HepG2 (cell line): ENCODE data around the gene BSG. TPM values are rescaled to one million over a fixed set of nuclear protein-coding genes. Genes with fewer than 3 reads are reported as not detected.

Experiments
- CENPT ChIP-seq: sonication (generic); formaldehyde crosslinking; IDR thresholded peaks from 2 replicates; pipeline ENCODE4 v1.8.0; 2022; ENCODE audit warnings: low read depth, mild to moderate bottlenecking, moderate library complexity, missing genetic modification reagents
- ELK4 ChIP-seq: sonication (generic); formaldehyde crosslinking; IDR thresholded peaks from 2 replicates; pipeline ENCODE4 v1.9.0; 2021; ENCODE audit warnings: missing genetic modification reagents, borderline replicate concordance
- ERF ChIP-seq: IDR thresholded peaks from 2 replicates; pipeline ENCODE4 v1.6.1; 2018; ENCODE audit warnings: missing biosample characterization, missing genetic modification reagents
- HMGXB4 ChIP-seq, 2 experiments: sonication (generic) in 1 of 2; formaldehyde crosslinking in 1 of 2; IDR thresholded peaks; 2 replicates each; pipeline versions ENCODE4 v1.4.0 to v1.6.1; 2018 to 2020; ENCODE audit warnings: missing genetic modification reagents in 2 of 2, borderline replicate concordance in 1 of 2, low read depth in 1 of 2, mild to moderate bottlenecking in 1 of 2, missing biosample characterization in 1 of 2
- MAX ChIP-seq: IDR thresholded peaks from 2 replicates; pipeline ENCODE4 v1.6.1; 2012; ENCODE audit warnings: inconsistent platforms
- MNT ChIP-seq: fragments of 450-650 bp; IDR thresholded peaks from 2 replicates; pipeline ENCODE4 v1.6.1; 2016
- POLR2G ChIP-seq: fragments of 200-400 bp; formaldehyde crosslinking; IDR thresholded peaks from 2 replicates; pipeline ENCODE4 v1.6.1; 2018; ENCODE audit warnings: mild to moderate bottlenecking, low read depth, low read length, moderate library complexity
- SIN3A ChIP-seq: IDR thresholded peaks from 2 replicates; pipeline ENCODE4 v1.6.1; 2011; ENCODE audit warnings: low read depth, mild to moderate bottlenecking, control low read depth, low read length, borderline replicate concordance
- SOX13 ChIP-seq, 3 experiments: fragments of 450-650 bp in 1 of 3; sonication (generic) in 1 of 3; formaldehyde crosslinking in 1 of 3; IDR thresholded peaks in 2 of 3; conservative IDR thresholded peaks in 1 of 3; 2 replicates each; pipeline versions ENCODE4 v1.5.0 to v1.6.1; 2016 to 2020; ENCODE audit warnings: antibody characterized with exemption in 1 of 3, mild to moderate bottlenecking in 1 of 3, missing compliant biosample characterization in 1 of 3, missing genetic modification reagents in 1 of 3, moderate library complexity in 1 of 3
- SRSF4 ChIP-seq: fragments of 200-400 bp; formaldehyde crosslinking; IDR thresholded peaks from one replicate; pipeline ENCODE4 v1.6.1; 2018; ENCODE audit warnings: mild to moderate bottlenecking, low read depth, low read length, moderate library complexity; ENCODE audit not compliant: poor library complexity, severe bottlenecking
- ZBTB39 ChIP-seq: sonication (generic); formaldehyde crosslinking; IDR thresholded peaks from 2 replicates; pipeline ENCODE4 v1.5.0; 2020; ENCODE audit warnings: missing genetic modification reagents
- ZNF331 ChIP-seq: sonication (generic); formaldehyde crosslinking; IDR thresholded peaks from 2 replicates; pipeline ENCODE4 v1.4.0; 2020; ENCODE audit warnings: missing genetic modification reagents
- ZNF34 ChIP-seq: sonication (generic); formaldehyde crosslinking; IDR thresholded peaks from 2 replicates; pipeline ENCODE4 v1.4.0; 2020; ENCODE audit warnings: mild to moderate bottlenecking, missing genetic modification reagents, borderline replicate concordance
- ZNF350 ChIP-seq: sonication (generic); formaldehyde crosslinking; IDR thresholded peaks from 2 replicates; pipeline ENCODE4 v1.4.0; 2020; ENCODE audit warnings: mild to moderate bottlenecking, low read depth, missing genetic modification reagents, borderline replicate concordance
- ZNF639 ChIP-seq: conservative IDR thresholded peaks from 2 replicates; pipeline ENCODE4 v1.6.1; 2018; ENCODE audit warnings: missing genetic modification reagents
- ZNF747 ChIP-seq: sonication (generic); formaldehyde crosslinking; IDR thresholded peaks from 2 replicates; pipeline ENCODE4 v1.8.1; 2023; ENCODE audit warnings: missing genetic modification reagents, mild to moderate bottlenecking, borderline replicate concordance
- ZNF768 ChIP-seq: sonication (generic); formaldehyde crosslinking; IDR thresholded peaks from 2 replicates; pipeline ENCODE4 v1.4.0; 2020; ENCODE audit warnings: missing genetic modification reagents
- polyA plus RNA-seq, 8 experiments: library from polyadenylated mRNA; depleted of rRNA in 3 of 8; stranded (reverse) in 7 of 8; unstranded in 1 of 8; fragments of >200 nt; fragmentation: Illumina TruSeq in 4 of 8; extraction: Trizol in 4 of 8; gene quantifications; 2 replicates each; pipeline versions ENCODE4 v1.2.1 to v1.2.3, GENCODE V29; 2011 to 2016; ENCODE audit warnings: low read depth in 4 of 8, missing spikeins in 1 of 8, mixed read lengths in 1 of 8; ENCODE audit not compliant: insufficient read depth in 1 of 8
- total RNA-seq, 5 experiments: library from RNA; depleted of rRNA; stranded (reverse); fragments of >200 nt; fragmentation: Illumina TruSeq; extraction: Trizol; gene quantifications; 2 replicates each; pipeline ENCODE4 v1.2.3, GENCODE V29; 2016; ENCODE audit warnings: low read depth in 1 of 5

BSG gene
- total and polyA plus RNA-seq, 2 of the 13 experiments (the other 11 are each of a cell fraction or from before 2014, with no cell fraction given): 309 to 754 TPM

GRCh38 chr19:572743-573518 is 535 bp downstream of the BSG start (continued):
- TF ChIP-seq HMGXB4 (CRISPR knock-in tag; IDR thresholded peaks at IDR 0.05; ENCODE audit: borderline replicate concordance in 1 of 2, low read depth in 1 of 2) (peak; percentile 8 to 70; a peak in 3 of 4 replicates), ZBTB39 (CRISPR knock-in tag) (no peak), ZNF34 (CRISPR knock-in tag) (no peak), SRSF4 (no peak), CENPT (CRISPR knock-in tag) (no peak), SIN3A (no peak), POLR2G (no peak), ZNF350 (CRISPR knock-in tag) (no peak), ZNF639 (CRISPR knock-in tag) (no peak), ZNF768 (no peak), ERF (CRISPR knock-in tag) (no peak), MAX (peak; percentile 37), ELK4 (no peak), ZNF331 (CRISPR knock-in tag) (no peak; the same call in 1 of the 2 replicates), SOX13 (IDR thresholded peaks at IDR 0.05) (no peak), SOX13 (CRISPR knock-in tag; conservative IDR thresholded peaks at IDR 0.05 in 1 of 2, IDR thresholded peaks at IDR 0.05 in 1 of 2) (no peak), ZNF747 (CRISPR knock-in tag) (0 out of 2 replicates have a peak, but pooled peaks have one; percentile 26), MNT (no peak)
